Cardiac muscle cell (in vitro differentiated cells and primary cell): Measurements from ENCODE around the gene P2RX6. TPM values are rescaled to one million over a fixed set of nuclear protein-coding genes. Genes with fewer than 3 reads are reported as not detected.
"Not testable (repeated sequence)": the region's sequence is repeated elsewhere in the genome, so short reads cannot be mapped to it uniquely, and the experiment has no call there.

ENCODE experiments used
- DNase-seq, 2 donors: peaks; one replicate each; pipeline versions ENCODE4 v3.0.0 to v3.0.0-alpha.2; 2010 to 2017; ENCODE audit warnings: low read depth in 1 of 2, low spot score in 1 of 2
- H3K27ac ChIP-seq: fragments of 200-600 bp; sonication (generic); 2 replicates; pipeline ENCODE4 v1.5.1; 2016
- H3K27me3 ChIP-seq: fragments of 200-600 bp; sonication (generic); 2 replicates; pipeline ENCODE4 v1.6.0; 2016; ENCODE audit warnings: control low read depth
- H3K36me3 ChIP-seq: fragments of 200-600 bp; sonication (generic); 2 replicates; pipeline ENCODE4 v1.5.1; 2016; ENCODE audit warnings: control low read depth
- H3K4me1 ChIP-seq: fragments of 200-600 bp; sonication (generic); 2 replicates; pipeline ENCODE4 v1.8.1; 2017; ENCODE audit warnings: low read depth, mild to moderate bottlenecking, mixed run types
- H3K4me3 ChIP-seq: fragments of 200-600 bp; sonication (generic); 2 replicates; pipeline ENCODE4 v1.5.1; 2016; ENCODE audit warnings: mild to moderate bottlenecking
- H3K9me3 ChIP-seq: fragments of 200-600 bp; sonication (generic); 2 replicates; pipeline ENCODE4 v1.5.1; 2017; ENCODE audit warnings: low read depth, mild to moderate bottlenecking, control low read depth
- polyA plus RNA-seq: library from polyadenylated mRNA; unstranded; fragments of >200 nt; fragmentation: Nextera tagmentation; extraction: Ambion mirVana; gene quantifications from 2 replicates; pipeline ENCODE4 v1.2.1, GENCODE V29; 2016
- total RNA-seq: library from RNA; depleted of rRNA; stranded (reverse); fragments of >200 nt; gene quantifications from 2 replicates; pipeline ENCODE4 v1.2.3, GENCODE V29; 2016
- TF ChIP-seq, protein P1 (sequence below): IDR thresholded peaks from 2 replicates; pipeline ENCODE4 v1.5.1; 2012; ENCODE audit warnings: low read depth, mild to moderate bottlenecking, low read length

The P2RX6 gene
- total and polyA plus RNA-seq, 2 experiments from 2014 or later: 8.6 to 8.9 TPM

DNA sequence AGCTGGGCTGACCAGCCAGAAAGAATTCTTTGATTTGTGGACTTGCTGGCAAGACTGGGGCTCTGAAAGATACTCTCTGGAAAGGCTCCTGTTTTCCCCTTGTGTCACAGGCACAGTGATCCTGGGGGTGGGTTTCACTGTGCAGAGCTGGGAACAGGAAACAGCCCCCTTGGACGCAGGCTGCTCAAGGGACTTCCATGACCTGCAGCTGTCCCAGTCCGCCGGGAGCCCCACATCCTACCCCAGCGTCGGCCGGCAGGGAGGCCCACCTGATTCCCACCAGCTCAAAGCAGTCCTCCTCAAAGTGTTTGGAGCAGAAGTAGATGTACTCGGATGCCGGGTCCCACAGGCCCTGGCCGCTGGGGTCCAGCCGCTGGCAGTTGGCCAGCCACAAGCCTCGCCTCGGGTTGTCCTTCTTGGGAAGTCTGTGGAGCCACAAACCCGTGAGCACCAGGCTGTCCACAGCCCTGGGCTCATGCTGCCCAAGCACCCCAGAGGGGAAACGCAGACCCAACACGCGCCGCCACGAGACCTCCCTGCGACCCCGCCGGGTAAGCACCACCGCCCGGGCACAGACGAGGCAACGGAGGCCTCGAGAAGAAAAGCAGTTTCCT, 13.9 kb upstream of the P2RX6 start:
- peak overlapping the region; percentile 95 for H3K27ac ChIP-seq
- peaks cover 4% of the 10 kb centered on the region for H3K36me3 ChIP-seq
- TF ChIP-seq, protein P1, sequence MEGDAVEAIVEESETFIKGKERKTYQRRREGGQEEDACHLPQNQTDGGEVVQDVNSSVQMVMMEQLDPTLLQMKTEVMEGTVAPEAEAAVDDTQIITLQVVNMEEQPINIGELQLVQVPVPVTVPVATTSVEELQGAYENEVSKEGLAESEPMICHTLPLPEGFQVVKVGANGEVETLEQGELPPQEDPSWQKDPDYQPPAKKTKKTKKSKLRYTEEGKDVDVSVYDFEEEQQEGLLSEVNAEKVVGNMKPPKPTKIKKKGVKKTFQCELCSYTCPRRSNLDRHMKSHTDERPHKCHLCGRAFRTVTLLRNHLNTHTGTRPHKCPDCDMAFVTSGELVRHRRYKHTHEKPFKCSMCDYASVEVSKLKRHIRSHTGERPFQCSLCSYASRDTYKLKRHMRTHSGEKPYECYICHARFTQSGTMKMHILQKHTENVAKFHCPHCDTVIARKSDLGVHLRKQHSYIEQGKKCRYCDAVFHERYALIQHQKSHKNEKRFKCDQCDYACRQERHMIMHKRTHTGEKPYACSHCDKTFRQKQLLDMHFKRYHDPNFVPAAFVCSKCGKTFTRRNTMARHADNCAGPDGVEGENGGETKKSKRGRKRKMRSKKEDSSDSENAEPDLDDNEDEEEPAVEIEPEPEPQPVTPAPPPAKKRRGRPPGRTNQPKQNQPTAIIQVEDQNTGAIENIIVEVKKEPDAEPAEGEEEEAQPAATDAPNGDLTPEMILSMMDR: no peak
- H3K27me3 ChIP-seq: no peaks in the 10 kb centered on the region
- DNase-seq: no peak
- H3K4me3 ChIP-seq: peak overlapping the region; percentile 74
- no peaks in the 10 kb centered on the region for H3K9me3 ChIP-seq
- peaks cover 19% of the 10 kb centered on the region for H3K4me1 ChIP-seq

DNA sequence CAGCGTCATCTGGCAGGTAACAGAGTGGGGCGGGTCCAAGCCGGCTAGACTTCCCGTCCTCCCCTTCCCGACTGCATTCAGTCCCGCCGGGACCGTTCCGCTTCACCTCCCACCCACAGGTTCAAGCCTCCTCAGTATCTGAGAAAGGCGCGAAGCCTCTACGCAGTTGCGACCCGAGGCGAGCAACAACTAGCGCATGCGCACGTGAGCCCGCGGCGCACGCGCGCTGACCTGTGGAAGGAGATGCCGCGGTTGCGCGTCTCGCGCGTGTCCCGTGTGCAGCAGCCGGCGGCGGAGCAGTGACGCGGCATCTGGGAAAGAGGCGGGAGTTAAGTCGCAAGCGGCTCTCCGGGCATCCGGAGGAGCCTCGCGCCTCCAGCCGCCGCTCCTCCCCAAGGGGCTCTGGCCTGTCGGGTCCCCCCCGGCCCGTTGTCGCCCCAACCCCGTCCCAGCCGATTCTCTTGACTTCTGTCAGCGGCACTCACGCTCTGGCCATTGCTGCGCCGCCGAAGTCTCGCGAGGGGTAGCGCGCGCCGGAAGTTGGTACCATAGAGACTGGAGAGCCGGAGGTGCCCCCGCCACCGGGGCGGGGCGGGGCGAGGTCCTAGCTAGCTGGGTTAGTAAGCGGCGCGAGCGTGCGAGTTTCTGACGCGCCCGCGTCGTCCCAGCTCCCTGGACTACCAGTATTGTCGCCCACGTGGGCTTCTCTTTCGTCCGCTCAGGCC, 13.2 kb upstream of the P2RX6 start, which contains the start of gene THAP7:
Gene THAP7 (minus strand): TSS at position 518 of the 725 bp plus-strand sequence. CDS start 207 bp downstream, at position 311.
- TF ChIP-seq, protein P1: no peak
- Histone ChIP-seq H3K4me1 (peaks cover 19% of the 10 kb centered on the region), H3K27ac (peak within 1 kb of the TSS; percentile 95), H3K4me3 (peak within 1 kb of the TSS; percentile 74), H3K36me3 (peaks cover 4% of the 10 kb centered on the region), H3K27me3 (no peaks in the 10 kb centered on the region), H3K9me3 (no peaks in the 10 kb centered on the region)
- DNase-seq: peak; percentile 96 to 97

DNA sequence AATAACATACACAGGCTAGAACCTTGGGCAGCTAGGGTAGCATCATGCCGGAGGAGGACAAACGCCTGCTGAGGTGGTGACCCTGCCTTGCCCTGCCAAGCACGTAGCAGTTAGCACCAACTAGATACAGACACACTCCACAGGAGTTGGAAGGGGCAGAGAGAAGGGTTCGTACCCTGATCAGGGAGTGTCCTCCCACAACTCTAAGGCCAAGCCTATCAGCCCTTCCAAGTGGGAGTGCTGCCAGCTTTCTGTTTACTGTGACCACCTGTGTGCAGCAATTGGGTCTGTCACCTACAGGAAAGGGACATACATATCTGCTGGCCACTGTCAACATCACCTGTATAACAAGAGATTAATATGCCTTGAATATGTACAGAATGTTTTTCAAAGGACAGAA, 11.2 kb upstream of the P2RX6 start:
- TF ChIP-seq, protein P1: no peak
- Histone ChIP-seq H3K27me3 (no peaks in the 10 kb centered on the region), H3K4me3 (no peak overlapping the region)

DNA sequence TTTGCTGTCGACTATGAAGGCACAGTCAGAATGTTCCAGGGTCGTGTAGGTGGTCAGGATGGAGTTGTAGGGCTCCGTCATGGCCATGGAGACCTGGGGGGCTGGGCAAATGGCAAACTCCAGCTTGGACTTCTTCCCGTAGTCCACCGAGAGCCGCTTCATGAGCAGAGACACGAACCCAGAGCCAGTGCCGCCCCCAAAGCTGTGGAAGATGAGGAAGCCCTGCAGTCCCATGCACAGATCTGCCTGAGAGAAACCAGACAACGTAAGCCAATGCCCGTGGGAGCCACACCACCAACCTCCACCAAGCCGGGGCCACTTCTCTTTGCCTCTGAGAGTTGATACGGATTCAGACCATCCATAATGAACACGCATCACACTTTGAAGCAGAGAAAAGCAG, 5.8 kb upstream of the P2RX6 start:
- not testable (repeated sequence) for DNase-seq, H3K9me3 ChIP-seq, H3K27me3 ChIP-seq, H3K4me1 ChIP-seq, H3K4me3 ChIP-seq, H3K36me3 ChIP-seq, H3K27ac ChIP-seq

More for the DNA sequence above, 11.2 kb upstream of the P2RX6 start:
- H3K9me3 ChIP-seq: no peaks in the 10 kb centered on the region
- H3K27ac ChIP-seq: no peak overlapping the region
- H3K36me3 ChIP-seq: peaks cover 4% of the 10 kb centered on the region
- peaks cover 19% of the 10 kb centered on the region for H3K4me1 ChIP-seq
- DNase-seq: no peak

DNA sequence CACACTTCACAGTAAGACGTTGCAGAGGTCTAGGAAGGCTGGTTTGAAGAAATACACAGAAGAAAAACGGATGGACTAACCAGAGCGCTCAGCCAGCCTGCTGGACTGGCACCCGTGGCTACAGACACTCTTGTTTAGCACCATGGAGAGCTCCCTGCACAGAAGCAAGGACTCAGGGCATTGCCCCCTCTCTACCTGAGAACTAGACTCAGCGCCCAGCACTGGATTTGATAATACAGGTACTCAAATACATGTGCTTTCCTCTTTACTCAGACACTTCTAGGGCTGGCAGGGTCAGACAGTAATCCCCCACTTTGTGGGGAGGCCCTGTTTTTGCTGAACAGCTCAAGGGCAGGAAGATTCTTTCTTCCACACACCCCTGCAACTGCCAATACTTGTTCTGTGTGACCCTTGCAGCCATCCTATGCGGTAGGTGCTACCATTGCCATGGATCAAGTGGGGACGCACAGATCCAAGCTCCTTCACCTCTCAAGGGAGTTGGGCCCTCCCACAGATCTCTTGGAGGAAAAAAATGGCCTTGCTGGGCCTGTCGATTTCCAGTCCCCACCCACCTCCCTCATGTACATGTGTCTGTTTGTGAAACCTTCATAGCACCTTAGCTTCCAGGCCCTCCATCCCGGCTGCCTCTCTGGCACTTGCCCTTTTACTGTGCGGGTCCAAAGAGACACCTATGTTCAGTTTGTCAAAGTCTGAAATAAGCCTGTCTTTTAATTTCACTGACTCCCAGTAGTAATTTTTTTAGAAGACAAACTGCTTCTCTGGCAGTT, 5.1 kb upstream of the P2RX6 start:
- peak; percentile 63 to 88 for DNase-seq
- no peak overlapping the region for H3K4me3 ChIP-seq
- no peaks in the 10 kb centered on the region for H3K9me3 ChIP-seq
- no peaks in the 10 kb centered on the region for H3K27me3 ChIP-seq
- H3K36me3 ChIP-seq: no peaks in the 10 kb centered on the region
- peaks cover 9% of the 10 kb centered on the region for H3K4me1 ChIP-seq
- TF ChIP-seq, protein P1: no peak
- no peak overlapping the region for H3K27ac ChIP-seq
